GM18508 (cell line): ENCODE measurements around the gene MDFIC.

ENCODE experiments used
- ATAC-seq: cut with Tn5 transposase; IDR thresholded peaks from one replicate; pipeline ENCODE4 v1.9.1; 2021; ENCODE audit warnings: moderate number of reproducible peaks; ENCODE audit not compliant: insufficient read depth, unreplicated experiment

Gene MDFIC

GRCh38 chr7:114986190-114987180 is 64.6 kb downstream of the MDFIC start:
- no peak for ATAC-seq

GRCh38 chr7:114988026-114988425 is 66.1 kb downstream of the MDFIC start:
- no peak for ATAC-seq

DNA sequence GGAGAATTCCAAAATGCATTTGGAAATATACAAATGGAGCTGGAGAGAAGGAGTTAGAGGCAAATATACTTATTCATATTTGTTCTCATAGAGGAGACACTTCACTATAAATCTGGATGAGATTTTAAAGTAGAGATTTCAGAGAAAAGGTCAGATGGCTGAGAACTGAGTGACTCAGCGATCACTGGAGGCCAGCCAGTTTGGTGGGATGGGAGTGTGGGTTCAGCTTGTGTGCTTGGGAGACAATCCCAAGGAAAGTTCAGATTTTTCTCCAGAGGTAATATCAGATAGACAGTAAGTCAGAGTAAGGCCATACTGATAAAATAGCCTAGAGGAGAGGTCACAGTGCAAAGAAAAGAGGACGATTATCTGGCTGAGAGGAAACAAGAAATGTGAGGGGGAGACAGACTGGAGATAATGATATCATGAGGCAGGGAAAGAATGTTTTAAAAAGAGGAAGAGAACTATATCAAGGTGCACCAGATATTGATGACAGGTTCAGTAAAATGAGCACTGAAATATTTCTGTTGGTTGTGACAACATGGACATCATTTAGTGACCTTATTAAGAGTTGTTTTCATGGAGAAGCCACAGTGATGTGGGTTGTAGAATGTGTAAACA is 67.0 kb downstream of the MDFIC start:
- ATAC-seq = no peak

DNA sequence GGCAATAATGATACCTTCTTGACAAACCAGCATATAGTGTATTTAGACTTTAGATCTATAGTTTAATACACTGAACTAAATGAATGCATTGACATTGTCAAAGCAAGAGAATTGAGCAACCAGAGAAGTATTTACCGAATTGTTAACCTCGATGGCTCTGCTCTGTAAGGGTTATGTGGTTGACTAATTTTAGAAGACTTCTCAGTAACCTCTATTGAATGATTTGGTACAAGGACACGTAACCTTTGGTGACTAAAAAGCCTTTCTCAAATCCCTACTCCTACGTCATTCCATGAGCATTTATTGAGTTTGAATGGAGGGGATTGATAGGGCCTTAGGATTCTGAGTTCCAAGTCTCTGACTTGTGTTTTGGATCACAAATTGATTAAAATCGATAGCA is 67.6 kb downstream of the MDFIC start:
- no peak for ATAC-seq

DNA sequence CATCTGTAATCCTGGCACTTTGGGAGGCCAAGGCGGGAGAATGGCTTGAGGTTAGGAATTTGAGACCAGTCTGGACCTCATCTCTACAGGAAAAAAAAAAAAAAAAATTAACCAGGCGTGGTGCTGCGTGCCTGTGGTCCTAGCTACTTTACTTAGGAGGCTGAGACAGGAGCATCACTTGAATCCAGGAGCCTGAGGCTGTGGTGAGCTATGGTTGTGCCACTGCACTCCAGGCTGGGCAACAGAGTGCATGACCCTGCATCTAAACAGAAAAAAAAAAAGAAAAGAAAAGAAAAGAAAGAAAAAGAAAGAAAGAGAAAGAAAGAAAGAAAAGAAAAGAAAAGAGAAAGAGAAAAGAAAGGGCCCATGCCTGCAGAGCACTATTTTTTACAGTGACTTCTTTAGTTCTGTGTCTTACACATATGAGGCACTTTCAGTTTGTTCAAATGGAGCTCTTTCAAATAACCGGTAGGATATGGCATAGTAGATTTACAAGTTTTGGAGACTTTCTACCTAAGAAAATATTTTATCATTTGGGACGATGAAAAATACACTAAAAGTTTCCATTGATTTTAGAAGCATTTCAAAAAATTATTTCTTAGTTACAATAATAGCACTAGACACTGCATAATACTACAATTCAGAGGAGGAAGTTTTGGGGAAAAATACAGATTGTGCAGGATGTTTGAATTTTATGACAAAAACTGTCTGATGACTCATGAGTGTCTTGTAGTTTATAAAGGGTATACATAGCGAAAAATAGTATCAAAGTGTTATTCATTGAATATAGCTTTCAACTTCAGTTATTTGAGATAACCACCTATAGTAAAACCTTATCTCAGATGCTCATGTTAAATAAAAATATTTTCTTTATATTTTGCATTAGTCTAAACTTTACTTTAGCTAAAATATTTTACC is 75.9 kb downstream of the MDFIC start:
- ATAC-seq = no peak

GRCh38 chr7:115004121-115004520 is 82.2 kb downstream of the MDFIC start:
- no peak for ATAC-seq

DNA sequence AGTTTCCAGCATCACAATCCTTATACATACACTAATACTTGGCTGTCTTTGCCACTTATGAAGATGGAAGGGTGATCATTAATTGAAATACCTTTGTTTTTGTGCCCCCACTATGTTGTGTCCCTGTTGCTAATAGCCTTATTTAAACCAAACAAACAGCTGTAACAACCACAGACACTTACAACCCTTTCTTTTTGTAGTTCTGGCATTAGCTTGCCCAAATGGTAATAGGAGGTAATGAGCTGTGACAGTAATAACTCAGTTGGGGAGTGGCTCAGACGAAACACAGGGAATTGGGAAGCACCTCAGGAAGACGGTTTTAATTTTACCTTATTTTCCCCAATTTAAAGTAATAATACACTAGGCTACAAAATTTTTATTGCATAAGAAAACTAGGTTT is 83.4 kb downstream of the MDFIC start:
- ATAC-seq = no peak

GRCh38 chr7:115005953-115006352 is 84.1 kb downstream of the MDFIC start:
- no peak for ATAC-seq

GRCh38 chr7:115007751-115008150 is 85.9 kb downstream of the MDFIC start:
- ATAC-seq = no peak

DNA sequence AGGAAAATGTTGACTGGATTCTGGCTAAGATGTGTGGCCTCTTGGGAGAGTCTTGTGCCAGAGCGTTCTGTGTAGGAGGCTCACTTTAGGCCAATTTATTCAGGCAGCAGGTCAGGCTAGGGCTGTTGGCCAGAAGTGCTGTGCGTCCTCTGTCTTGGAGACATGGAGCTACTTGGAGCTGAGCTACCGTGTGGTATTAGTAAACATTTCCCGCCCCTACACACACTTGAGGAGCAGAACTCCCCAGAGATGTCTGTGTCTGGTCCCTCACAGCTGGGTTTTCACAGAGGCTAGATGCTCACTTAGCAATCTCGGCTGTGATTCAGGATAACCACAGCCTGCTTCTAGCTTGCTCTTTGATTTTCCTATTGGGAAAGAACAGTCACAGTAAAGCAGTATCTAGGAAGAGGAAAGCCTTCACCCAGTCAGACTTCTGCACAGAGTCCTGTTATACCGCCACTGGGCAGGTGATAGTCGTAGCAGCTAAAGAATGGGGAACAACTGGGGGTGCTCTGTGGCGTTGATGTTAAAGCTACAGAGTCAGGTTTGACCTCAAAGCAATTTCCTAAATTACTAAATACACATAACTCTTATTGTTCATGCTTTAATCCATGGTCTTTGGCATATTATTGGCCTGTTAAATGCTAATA is 86.7 kb downstream of the MDFIC start:
- ATAC-seq = peak; percentile 33

DNA sequence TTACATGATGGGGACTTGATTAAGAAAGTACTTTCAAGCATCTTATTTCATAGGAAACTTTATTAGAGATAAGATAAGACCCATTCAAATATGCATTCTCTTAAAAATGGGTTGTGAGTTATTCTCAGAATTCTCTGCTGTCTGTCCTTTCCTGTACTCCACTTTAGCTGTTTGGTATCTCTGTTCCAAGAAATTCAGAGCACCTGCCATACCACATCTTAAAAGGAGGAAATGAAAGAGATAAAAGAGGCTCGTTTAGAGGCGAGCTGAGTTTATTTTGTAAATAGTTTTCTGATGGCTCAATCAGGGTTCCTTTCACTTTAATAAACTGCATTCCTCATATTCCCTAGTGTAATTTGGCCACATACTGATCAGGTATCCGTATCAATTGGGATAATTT is 87.2 kb downstream of the MDFIC start:
- peak; percentile 47 for ATAC-seq

- no peak for ATAC-seq
Measured at GRCh38 chr7:115009736-115010440, 88.0 kb downstream of the MDFIC start.

- no peak for ATAC-seq
Measured at GRCh38 chr7:115010441-115010820, 88.5 kb downstream of the MDFIC start.

GRCh38 chr7:115013886-115014285 is 92.0 kb downstream of the MDFIC start:
- ATAC-seq = no peak

- ATAC-seq = no peak
Measured at GRCh38 chr7:115014794-115015193, 92.9 kb downstream of the MDFIC start.

GRCh38 chr7:115015619-115016018 is 93.7 kb downstream of the MDFIC start:
- ATAC-seq = no peak

- ATAC-seq = no peak
Measured at GRCh38 chr7:115019882-115020605, 98.2 kb downstream of the MDFIC start.

DNA sequence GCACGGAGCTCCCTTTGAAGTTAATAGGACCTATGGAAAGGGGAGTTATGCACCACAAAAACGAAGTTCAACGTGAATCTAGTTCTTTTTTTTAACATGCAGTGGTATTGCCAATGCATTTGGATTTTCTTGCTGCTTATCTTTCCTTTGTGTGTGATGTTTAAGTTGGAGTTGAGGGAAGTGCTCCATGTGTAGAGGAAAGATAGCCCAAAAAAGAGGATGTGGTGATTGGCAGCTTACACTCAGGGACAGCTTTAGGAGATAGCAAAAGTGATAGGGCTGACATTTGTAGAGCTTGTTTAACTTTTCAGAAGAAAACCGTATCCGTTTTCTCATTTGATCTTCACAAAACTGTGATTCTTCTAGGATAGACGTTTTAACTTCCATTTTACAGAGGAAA is 101.3 kb downstream of the MDFIC start:
- ATAC-seq = no peak

- no peak for ATAC-seq
Measured at GRCh38 chr7:115024276-115024675, 102.4 kb downstream of the MDFIC start.
